Central memory CD8-positive, alpha-beta T cell (primary cell): ENCODE data around the gene ABCB8.

Source experiments
- ATAC-seq: fragments of 150-1000 bp; cut with Tn5 transposase; replicated peaks from 2 replicates; pipeline ENCODE4 v1.10.0; 2022; ENCODE audit warnings: mild to moderate bottlenecking, moderate FRiP score, moderate number of reproducible peaks; ENCODE audit not compliant: poor library complexity, severe bottlenecking; ENCODE audit errors: extremely low read depth
- DNase-seq, 2 donors: peaks; one replicate each; pipeline ENCODE4 v3.0.0; 2021; ENCODE audit warnings: low spot score in 2 of 2
- H3K27ac Mint-ChIP-seq: one replicate; pipeline ENCODE4 v1.8.0; 2022; ENCODE audit warnings: low read depth, mild to moderate bottlenecking, moderate library complexity, mixed read lengths
- H3K27me3 Mint-ChIP-seq: one replicate; pipeline ENCODE4 v1.8.0; 2022; ENCODE audit warnings: mixed read lengths
- H3K36me3 Mint-ChIP-seq: one replicate; pipeline ENCODE4 v1.8.0; 2022; ENCODE audit warnings: mild to moderate bottlenecking, moderate library complexity, mixed read lengths; ENCODE audit not compliant: insufficient read depth
- H3K4me1 Mint-ChIP-seq: one replicate; pipeline ENCODE4 v1.8.0; 2022; ENCODE audit warnings: mixed read lengths
- H3K4me3 Mint-ChIP-seq: one replicate; pipeline ENCODE4 v1.8.0; 2022; ENCODE audit warnings: mild to moderate bottlenecking, moderate library complexity, mixed read lengths
- H3K9me3 Mint-ChIP-seq: one replicate; pipeline ENCODE4 v1.8.0; 2022; ENCODE audit warnings: mixed read lengths

The ABCB8 gene

DNA sequence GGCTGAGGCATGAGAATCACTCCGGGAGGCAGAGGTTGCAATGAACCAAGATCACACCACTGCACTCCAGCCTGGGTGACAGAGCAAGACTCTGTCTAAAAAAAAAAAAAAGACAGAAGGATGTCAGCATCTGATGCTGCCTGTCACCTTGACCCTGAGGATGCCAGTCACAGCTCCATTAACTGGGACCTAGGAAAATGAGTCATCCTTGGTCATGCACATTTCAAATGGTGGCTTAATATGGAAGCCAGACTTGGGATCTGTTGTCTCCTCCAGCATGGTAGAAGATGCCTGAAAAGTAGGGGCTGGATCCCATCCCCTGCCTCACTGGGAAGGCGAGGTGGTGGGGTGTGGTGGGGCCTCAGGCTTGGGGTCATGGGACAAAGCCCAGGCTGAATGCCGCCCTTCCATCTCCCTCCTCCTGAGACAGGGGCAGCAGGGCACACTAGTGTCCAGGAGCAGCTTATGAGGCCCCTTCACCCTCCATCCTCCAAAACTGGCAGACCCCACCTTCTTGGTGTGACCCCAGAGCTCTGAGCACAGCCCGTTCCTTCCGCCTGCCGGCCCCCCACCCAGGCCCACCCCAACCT, 36.1 kb upstream of the ABCB8 start:
- H3K9me3 Mint-ChIP-seq = peaks cover 12% of the 10 kb centered on the region
- H3K36me3 Mint-ChIP-seq = no peaks in the 10 kb centered on the region
- H3K4me3 Mint-ChIP-seq = no peak overlapping the region
- peaks cover 14% of the 10 kb centered on the region for H3K4me1 Mint-ChIP-seq
- peaks cover 25% of the 10 kb centered on the region for H3K27me3 Mint-ChIP-seq
- H3K27ac Mint-ChIP-seq = no peak overlapping the region
- DNase-seq (no peak), ATAC-seq (no peak)

DNA sequence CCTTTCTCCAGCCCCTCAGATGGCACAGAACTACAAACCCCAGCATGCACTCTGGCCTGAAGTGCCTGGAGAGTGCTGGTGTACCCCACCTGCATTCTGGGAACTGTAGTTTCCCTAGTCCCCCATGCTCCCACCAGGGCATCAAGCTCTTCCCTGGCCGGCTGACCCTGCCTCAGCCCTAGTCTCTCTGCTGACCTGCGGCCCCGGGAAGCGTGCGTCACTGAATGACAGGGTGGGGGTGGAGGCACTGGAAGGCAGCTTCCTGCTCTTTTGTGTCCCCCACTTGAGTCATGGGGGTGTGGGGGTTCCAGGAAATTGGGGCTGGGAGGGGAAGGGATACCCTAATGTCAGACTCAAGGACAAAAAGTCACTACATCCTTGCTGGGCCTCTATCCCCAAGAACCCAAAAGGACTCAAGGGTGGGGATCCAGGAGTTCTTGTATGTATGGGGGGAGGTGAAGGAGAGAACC, 35.4 kb upstream of the ABCB8 start:
- Mint-ChIP-seq H3K27me3 (peaks cover 31% of the 10 kb centered on the region), H3K36me3 (no peaks in the 10 kb centered on the region), H3K27ac (no peak overlapping the region), H3K4me3 (no peak overlapping the region), H3K4me1 (peaks cover 17% of the 10 kb centered on the region), H3K9me3 (peaks cover 12% of the 10 kb centered on the region)
- no peak for ATAC-seq
- DNase-seq = no peak

DNA sequence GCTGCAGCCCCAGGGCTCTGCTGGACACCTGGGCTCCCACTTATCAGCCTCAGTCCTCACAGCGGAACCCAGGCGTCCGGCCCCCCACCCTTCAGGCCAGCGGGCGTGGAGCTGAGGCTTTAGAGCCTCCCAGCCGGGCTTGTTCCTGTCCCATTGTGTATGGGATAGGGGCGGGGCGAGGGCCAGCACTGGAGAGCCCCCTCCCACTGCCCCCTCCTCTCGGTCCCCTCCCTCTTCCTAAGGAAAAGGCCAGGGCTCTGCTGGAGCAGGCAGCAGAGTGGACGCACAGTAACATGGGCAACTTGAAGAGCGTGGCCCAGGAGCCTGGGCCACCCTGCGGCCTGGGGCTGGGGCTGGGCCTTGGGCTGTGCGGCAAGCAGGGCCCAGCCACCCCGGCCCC, 34.7 kb upstream of the ABCB8 start:
- Mint-ChIP-seq H3K9me3 (peaks cover 12% of the 10 kb centered on the region), H3K27ac (no peak overlapping the region), H3K4me1 (peaks cover 17% of the 10 kb centered on the region), H3K36me3 (peaks cover under 1% of the 10 kb centered on the region), H3K27me3 (peaks cover 29% of the 10 kb centered on the region), H3K4me3 (no peak overlapping the region)
- no peak for DNase-seq
- no peak for ATAC-seq

DNA sequence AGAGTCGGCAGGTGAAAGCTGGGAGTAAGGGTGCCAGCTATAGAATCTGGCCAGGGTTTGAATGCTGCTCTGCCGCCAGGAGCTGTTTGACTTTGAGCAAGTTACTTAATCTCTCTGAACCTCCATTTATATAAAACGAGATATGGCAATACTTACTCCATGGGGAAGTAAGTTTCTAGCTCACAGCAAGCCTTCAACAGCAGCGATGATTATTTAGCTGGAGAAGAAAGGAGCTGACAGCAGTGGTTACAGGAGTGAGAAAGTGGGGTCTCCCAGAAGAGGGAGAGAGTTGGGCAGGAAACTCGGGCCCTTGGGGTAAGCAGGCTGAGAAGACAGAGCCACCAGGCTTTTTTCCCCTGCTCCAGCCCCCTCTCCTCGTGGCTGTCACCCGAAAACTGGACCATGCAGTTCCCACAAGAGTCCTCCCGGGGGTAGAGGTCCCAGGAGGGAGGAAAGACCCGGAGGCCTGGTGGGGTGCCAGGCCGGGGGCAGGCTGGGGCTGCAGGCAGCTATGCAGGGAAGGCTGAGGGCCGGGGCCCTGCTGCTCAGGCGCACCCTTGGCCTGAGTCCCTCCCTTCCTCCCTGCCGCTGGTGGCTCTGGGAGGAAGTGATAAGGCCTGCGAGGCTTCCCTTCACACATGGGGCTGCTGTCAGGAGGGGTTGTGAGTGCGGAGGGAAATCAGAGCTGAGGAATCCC, 34.0 kb upstream of the ABCB8 start:
- H3K4me3 Mint-ChIP-seq = no peak overlapping the region
- no peak for ATAC-seq

DNA sequence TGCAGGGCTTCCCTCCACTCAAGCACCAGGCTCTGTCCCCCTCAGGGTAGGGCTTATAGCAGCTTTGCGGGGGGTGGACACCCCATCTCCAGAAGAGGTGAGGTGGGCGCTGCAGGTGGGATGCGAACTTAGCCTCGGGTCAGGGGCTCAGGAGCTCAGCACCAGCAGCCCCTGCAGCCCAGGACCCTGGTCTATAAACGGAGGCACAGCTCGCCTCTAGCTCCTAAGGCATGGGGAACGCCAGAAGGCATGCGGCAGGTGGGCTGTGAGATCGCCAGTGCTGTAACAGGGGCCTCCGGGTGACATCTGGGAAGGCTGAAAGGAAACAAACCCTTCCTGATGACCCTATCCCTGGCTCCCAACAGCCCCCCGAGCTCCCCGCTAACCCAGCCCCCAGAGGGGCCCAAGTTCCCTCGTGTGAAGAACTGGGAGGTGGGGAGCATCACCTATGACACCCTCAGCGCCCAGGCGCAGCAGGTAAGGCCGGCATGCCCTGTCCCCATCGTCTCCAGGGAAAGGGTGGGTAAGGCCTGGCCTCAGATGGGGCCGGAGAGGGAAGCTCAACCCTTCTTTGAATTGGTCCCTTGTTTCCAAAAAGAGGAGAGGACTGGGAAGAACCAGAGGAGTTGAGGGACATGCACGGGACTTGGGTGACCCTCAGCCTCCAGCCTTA, 33.3 kb upstream of the ABCB8 start:
- peaks cover 10% of the 10 kb centered on the region for H3K9me3 Mint-ChIP-seq
- ATAC-seq (no peak), DNase-seq (no peak)
- no peak overlapping the region for H3K4me3 Mint-ChIP-seq
- peaks cover 12% of the 10 kb centered on the region for H3K4me1 Mint-ChIP-seq
- no peak overlapping the region for H3K27ac Mint-ChIP-seq
- peaks cover 15% of the 10 kb centered on the region for H3K27me3 Mint-ChIP-seq
- peaks cover 5% of the 10 kb centered on the region for H3K36me3 Mint-ChIP-seq

More for the DNA sequence above, 34.0 kb upstream of the ABCB8 start:
- peaks cover 12% of the 10 kb centered on the region for H3K9me3 Mint-ChIP-seq
- no peak for DNase-seq
- no peak overlapping the region for H3K27ac Mint-ChIP-seq
- H3K27me3 Mint-ChIP-seq = peaks cover 22% of the 10 kb centered on the region
- H3K36me3 Mint-ChIP-seq = peaks cover 3% of the 10 kb centered on the region
- peaks cover 12% of the 10 kb centered on the region for H3K4me1 Mint-ChIP-seq

DNA sequence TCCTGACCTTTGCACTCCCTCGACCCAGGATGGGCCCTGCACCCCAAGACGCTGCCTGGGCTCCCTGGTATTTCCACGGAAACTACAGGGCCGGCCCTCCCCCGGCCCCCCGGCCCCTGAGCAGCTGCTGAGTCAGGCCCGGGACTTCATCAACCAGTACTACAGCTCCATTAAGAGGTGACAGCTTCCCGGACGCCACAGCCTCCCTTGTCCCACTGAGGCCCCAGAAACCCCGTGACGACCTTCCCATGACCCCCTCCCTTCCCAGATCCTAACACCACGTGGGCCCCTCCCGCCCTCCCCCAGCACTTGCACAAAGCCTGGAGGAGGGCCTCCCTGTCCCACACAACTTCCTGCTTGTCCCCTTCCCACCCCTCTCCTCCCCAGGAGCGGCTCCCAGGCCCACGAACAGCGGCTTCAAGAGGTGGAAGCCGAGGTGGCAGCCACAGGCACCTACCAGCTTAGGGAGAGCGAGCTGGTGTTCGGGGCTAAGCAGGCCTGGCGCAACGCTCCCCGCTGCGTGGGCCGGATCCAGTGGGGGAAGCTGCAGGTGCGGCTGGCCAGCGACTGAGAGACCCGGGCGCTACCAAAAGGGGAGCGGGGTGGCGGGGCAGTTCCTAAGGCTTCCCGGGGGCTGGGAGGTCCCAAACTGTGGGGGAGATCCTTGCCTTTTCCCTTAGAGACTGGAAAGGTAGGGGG, 31.7 kb upstream of the ABCB8 start:
- Mint-ChIP-seq H3K4me1 (peaks cover 23% of the 10 kb centered on the region), H3K36me3 (peaks cover 7% of the 10 kb centered on the region), H3K27ac (no peak overlapping the region), H3K4me3 (no peak overlapping the region), H3K27me3 (peaks cover 9% of the 10 kb centered on the region), H3K9me3 (no peaks in the 10 kb centered on the region)
- DNase-seq = no peak
- ATAC-seq = no peak

DNA sequence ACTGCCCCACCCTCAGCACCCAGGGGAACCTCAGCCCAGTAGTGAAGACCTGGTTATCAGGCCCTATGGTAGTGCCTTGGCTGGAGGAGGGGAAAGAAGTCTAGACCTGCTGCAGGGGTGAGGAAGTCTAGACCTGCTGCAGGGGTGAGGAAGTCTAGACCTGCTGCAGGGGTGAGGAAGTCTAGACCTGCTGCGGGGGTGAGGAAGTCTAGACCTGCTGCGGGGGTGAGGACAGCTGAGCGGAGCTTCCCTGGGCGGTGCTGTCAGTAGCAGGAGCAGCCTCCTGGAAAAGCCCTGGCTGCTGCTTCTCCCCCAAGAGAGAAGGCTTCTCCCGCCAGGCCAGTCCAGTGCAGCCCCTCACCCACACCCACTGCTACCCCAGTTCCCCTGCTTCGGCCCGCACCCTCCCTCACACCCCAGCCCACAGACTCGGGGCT, 31.2 kb upstream of the ABCB8 start:
- Mint-ChIP-seq H3K4me1 (peaks cover 23% of the 10 kb centered on the region), H3K36me3 (peaks cover 7% of the 10 kb centered on the region), H3K9me3 (no peaks in the 10 kb centered on the region), H3K27ac (no peak overlapping the region), H3K4me3 (no peak overlapping the region), H3K27me3 (peaks cover 9% of the 10 kb centered on the region)
- ATAC-seq (no peak), DNase-seq (no peak)

DNA sequence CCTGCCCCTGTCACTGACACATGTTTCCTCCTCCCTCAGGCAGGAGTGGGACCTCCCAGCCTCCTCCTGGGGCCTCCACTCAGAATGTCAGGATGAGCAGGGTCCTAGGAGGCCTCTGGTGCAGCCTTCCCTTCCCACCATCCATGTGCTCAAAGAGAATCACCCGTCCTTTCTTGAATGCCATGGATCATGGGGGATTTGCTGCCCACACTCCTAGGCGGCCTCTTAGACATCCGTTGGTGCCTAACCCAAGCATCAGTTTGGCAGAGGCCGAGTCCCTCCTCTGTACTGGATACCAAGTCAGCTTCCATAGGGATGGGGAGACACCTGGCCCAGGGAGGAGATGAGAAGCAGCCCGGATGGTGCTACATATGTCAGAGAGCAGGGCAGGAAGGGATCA, 30.4 kb upstream of the ABCB8 start:
- ATAC-seq (no peak), DNase-seq (no peak)
- H3K36me3 Mint-ChIP-seq = peaks cover 7% of the 10 kb centered on the region
- no peak overlapping the region for H3K4me3 Mint-ChIP-seq
- H3K27me3 Mint-ChIP-seq = peaks cover 9% of the 10 kb centered on the region
- H3K9me3 Mint-ChIP-seq = no peaks in the 10 kb centered on the region
- H3K4me1 Mint-ChIP-seq = peaks cover 23% of the 10 kb centered on the region
- peak overlapping the region; percentile 82 for H3K27ac Mint-ChIP-seq

DNA sequence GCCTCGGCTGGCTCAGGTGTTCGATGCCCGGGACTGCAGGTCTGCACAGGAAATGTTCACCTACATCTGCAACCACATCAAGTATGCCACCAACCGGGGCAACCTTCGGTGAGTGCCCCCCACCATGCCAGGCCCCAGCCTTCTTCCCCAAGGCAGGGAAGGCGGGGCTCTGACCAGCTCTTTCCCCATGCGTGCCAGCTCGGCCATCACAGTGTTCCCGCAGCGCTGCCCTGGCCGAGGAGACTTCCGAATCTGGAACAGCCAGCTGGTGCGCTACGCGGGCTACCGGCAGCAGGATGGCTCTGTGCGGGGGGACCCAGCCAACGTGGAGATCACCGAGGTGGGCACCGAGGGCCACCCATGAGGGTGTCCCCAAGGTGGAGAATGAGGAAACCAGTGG, 29.9 kb upstream of the ABCB8 start:
- ATAC-seq (no peak), DNase-seq (no peak)
- Mint-ChIP-seq H3K27me3 (peaks cover 9% of the 10 kb centered on the region), H3K27ac (peak overlapping the region; percentile 68), H3K4me3 (no peak overlapping the region), H3K9me3 (no peaks in the 10 kb centered on the region), H3K4me1 (peaks cover 23% of the 10 kb centered on the region), H3K36me3 (peaks cover 7% of the 10 kb centered on the region)

DNA sequence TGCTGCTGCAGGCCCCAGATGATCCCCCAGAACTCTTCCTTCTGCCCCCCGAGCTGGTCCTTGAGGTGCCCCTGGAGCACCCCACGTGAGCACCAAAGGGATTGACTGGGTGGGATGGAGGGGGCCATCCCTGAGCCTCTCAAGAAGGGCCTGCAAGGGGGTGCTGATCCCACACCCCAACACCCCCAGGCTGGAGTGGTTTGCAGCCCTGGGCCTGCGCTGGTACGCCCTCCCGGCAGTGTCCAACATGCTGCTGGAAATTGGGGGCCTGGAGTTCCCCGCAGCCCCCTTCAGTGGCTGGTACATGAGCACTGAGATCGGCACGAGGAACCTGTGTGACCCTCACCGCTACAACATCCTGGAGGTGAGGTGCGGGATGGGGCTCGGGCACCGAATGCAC, 29.2 kb upstream of the ABCB8 start:
- H3K4me1 Mint-ChIP-seq = peaks cover 23% of the 10 kb centered on the region
- no peak overlapping the region for H3K4me3 Mint-ChIP-seq
- no peaks in the 10 kb centered on the region for H3K9me3 Mint-ChIP-seq
- H3K36me3 Mint-ChIP-seq = peaks cover 7% of the 10 kb centered on the region
- H3K27me3 Mint-ChIP-seq = peaks cover 9% of the 10 kb centered on the region
- ATAC-seq (no peak), DNase-seq (no peak)
- peak overlapping the region; percentile 68 for H3K27ac Mint-ChIP-seq

DNA sequence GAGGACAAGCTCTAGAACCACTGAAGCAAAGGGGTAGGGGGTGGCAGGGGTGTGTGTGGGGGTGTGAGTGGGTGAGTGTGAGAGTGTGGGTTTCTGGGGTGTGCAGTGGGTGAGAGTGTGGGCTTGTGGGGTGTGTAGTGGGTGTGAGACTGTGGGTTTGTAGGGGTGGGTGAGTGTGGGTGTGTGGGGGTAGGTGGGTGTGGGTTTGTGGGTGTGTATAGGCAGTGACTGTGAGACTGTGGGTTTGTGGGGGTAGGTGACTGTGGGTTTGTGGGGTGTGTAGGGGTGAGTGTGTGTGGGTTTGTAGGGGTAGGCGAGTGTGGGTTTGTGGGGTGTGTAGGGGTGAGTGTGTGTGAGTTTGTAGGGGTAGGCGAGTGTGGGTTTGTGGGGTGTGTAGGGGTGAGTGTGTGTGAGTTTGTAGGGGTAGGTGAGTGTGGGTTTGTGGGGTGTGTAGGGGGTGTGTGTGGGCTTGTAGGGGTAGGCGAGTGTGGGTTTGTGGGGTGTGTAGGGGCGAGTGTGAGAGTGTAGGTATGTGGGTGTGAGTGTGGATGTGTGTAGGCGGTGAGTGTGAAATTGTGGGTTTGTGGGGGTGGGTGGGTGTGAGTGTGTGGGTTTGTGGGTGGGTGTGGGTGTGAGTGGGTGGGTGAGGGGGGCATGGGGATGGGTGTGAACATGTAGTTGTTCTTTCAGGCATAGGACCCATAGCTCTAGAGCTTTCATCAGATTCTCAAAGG, 28.6 kb upstream of the ABCB8 start:
- ATAC-seq (peak; percentile 54), DNase-seq (peak in 1 of 2 donors; percentile 34)
- peaks cover 23% of the 10 kb centered on the region for H3K4me1 Mint-ChIP-seq
- H3K4me3 Mint-ChIP-seq = no peak overlapping the region
- H3K27me3 Mint-ChIP-seq = peaks cover 9% of the 10 kb centered on the region
- H3K27ac Mint-ChIP-seq = peak overlapping the region; percentile 68
- H3K36me3 Mint-ChIP-seq = peaks cover 7% of the 10 kb centered on the region
- no peaks in the 10 kb centered on the region for H3K9me3 Mint-ChIP-seq

DNA sequence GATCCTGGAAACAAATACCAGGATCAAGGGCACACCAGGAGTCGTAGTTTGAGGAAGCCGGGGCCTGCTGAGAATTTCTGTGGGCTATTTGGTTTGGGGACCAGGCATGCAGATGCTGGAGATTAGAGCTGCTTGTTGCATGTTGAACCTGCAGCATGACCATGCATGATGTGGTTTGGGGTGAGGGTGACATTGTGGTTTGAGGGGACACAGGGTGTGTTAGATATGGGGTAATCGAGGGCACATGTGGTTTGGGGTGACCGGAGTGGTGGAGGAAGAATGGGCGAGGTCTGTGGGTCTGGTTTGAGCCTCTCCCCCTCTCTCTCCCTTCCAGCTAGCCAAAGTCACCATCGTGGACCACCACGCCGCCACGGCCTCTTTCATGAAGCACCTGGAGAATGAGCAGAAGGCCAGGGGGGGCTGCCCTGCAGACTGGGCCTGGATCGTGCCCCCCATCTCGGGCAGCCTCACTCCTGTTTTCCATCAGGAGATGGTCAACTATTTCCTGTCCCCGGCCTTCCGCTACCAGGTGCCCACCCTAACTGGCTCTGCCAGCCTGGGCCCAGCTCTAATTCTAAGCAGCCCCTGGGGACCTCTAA, 27.3 kb upstream of the ABCB8 start:
- H3K36me3 Mint-ChIP-seq = peaks cover 7% of the 10 kb centered on the region
- H3K9me3 Mint-ChIP-seq = no peaks in the 10 kb centered on the region
- no peak for ATAC-seq
- H3K4me3 Mint-ChIP-seq = no peak overlapping the region
- H3K27ac Mint-ChIP-seq = no peak overlapping the region
- DNase-seq = no peak
- peaks cover 9% of the 10 kb centered on the region for H3K27me3 Mint-ChIP-seq
- H3K4me1 Mint-ChIP-seq = peaks cover 23% of the 10 kb centered on the region
